ENCODE results near the gene SRD5A2.

- TF ChIP-seq, protein P1, sequence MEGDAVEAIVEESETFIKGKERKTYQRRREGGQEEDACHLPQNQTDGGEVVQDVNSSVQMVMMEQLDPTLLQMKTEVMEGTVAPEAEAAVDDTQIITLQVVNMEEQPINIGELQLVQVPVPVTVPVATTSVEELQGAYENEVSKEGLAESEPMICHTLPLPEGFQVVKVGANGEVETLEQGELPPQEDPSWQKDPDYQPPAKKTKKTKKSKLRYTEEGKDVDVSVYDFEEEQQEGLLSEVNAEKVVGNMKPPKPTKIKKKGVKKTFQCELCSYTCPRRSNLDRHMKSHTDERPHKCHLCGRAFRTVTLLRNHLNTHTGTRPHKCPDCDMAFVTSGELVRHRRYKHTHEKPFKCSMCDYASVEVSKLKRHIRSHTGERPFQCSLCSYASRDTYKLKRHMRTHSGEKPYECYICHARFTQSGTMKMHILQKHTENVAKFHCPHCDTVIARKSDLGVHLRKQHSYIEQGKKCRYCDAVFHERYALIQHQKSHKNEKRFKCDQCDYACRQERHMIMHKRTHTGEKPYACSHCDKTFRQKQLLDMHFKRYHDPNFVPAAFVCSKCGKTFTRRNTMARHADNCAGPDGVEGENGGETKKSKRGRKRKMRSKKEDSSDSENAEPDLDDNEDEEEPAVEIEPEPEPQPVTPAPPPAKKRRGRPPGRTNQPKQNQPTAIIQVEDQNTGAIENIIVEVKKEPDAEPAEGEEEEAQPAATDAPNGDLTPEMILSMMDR (conservative IDR thresholded peaks at IDR 0.05) = no peak
- TF ChIP-seq ZFX (IDR thresholded peaks at IDR 0.05) = no peak
Measured at GRCh38 chr2:31580321-31581117, at the start of gene SRD5A2.
